ENCODE results near the gene TNFSF9. TPM values are rescaled to one million over a fixed set of nuclear protein-coding genes. Genes with fewer than 3 reads are reported as not detected.
"Not testable (repeated sequence)": the region's sequence is repeated elsewhere in the genome, so short reads cannot be mapped to it uniquely, and the experiment has no call there.

Gene TNFSF9
- total RNA-seq, 2 experiments from 2014 or later, result 2.6 to 3.7 TPM

- Mint-ChIP-seq H3K9me3 (no peaks in the 10 kb centered on the region), H3K27ac (peak overlapping the region; percentile 42), H3K4me3 (peak overlapping the region; percentile 87), H3K36me3 (peaks cover 8% of the 10 kb centered on the region), H3K27me3 (peaks cover 49% of the 10 kb centered on the region), H3K4me1 (peaks cover 49% of the 10 kb centered on the region)
- POLR2A ChIA-PET, result interaction anchor here (0.5 to 1.2 kb wide), 4 partner anchors 10 to 873 kb away, joined by 3 to 7 read pairs (median 4); no protein-coding TSS in a partner anchor
- no peak for DNase-seq
- ATAC-seq (ENCODE audit: low read depth), result peak; percentile 4
These were observed 533 bp downstream of the TNFSF9 start for GRCh38 chr19:6531163-6531955.

- Mint-ChIP-seq H3K4me3 (peak overlapping the region; percentile 87), H3K36me3 (peaks cover 8% of the 10 kb centered on the region), H3K27me3 (peaks cover 49% of the 10 kb centered on the region), H3K4me1 (peaks cover 54% of the 10 kb centered on the region), H3K27ac (peak overlapping the region; percentile 23), H3K9me3 (peaks cover under 1% of the 10 kb centered on the region)
- no peak for DNase-seq
- POLR2A ChIA-PET, result no interaction called here
- no peak for ATAC-seq (ENCODE audit: low read depth)
These were observed 1.1 kb downstream of the TNFSF9 start for GRCh38 chr19:6531956-6532243.

GRCh38 chr19:6532244-6532999, 1.6 kb downstream of the TNFSF9 start:
- Mint-ChIP-seq H3K27ac (peak overlapping the region; percentile 52), H3K9me3 (peaks cover 2% of the 10 kb centered on the region), H3K27me3 (peaks cover 49% of the 10 kb centered on the region), H3K4me3 (peak overlapping the region; percentile 87), H3K36me3 (peaks cover 8% of the 10 kb centered on the region), H3K4me1 (peaks cover 57% of the 10 kb centered on the region)
- peak; percentile 54 for DNase-seq
- no peak for ATAC-seq (ENCODE audit: low read depth)
- POLR2A ChIA-PET, result interaction anchor here (0.6 kb wide), 1 partner anchor 18 kb away, joined by 5 read pairs; no protein-coding TSS in a partner anchor

GRCh38 chr19:6533000-6533328, 2.1 kb downstream of the TNFSF9 start:
- POLR2A ChIA-PET, result interaction anchor here (0.6 kb wide), 1 partner anchor 17 kb away, joined by 5 read pairs; no protein-coding TSS in a partner anchor
- peaks cover 2% of the 10 kb centered on the region for H3K9me3 Mint-ChIP-seq
- no peak overlapping the region for H3K27ac Mint-ChIP-seq
- H3K4me3 Mint-ChIP-seq, result peak overlapping the region; percentile 87
- H3K27me3 Mint-ChIP-seq, result peaks cover 45% of the 10 kb centered on the region
- ATAC-seq (ENCODE audit: low read depth) (no peak), DNase-seq (no peak)
- H3K36me3 Mint-ChIP-seq, result peaks cover 8% of the 10 kb centered on the region
- peaks cover 55% of the 10 kb centered on the region for H3K4me1 Mint-ChIP-seq

- Mint-ChIP-seq H3K4me3 (peak overlapping the region; percentile 23), H3K27me3 (peaks cover 45% of the 10 kb centered on the region), H3K36me3 (peaks cover 8% of the 10 kb centered on the region), H3K4me1 (peaks cover 55% of the 10 kb centered on the region), H3K9me3 (peaks cover 2% of the 10 kb centered on the region), H3K27ac (peak overlapping the region; percentile 45)
- ATAC-seq (ENCODE audit: low read depth) (no peak), DNase-seq (no peak)
- POLR2A ChIA-PET, result interaction anchor here (1.3 kb wide), 1 partner anchor 10 kb away, joined by 4 read pairs; no protein-coding TSS in a partner anchor
These were observed 3.1 kb downstream of the TNFSF9 start for GRCh38 chr19:6533746-6534418.

GRCh38 chr19:6534451-6535093, 3.7 kb downstream of the TNFSF9 start:
- Mint-ChIP-seq H3K4me1 (peaks cover 52% of the 10 kb centered on the region), H3K4me3 (no peak overlapping the region), H3K27ac (no peak overlapping the region), H3K9me3 (peaks cover 2% of the 10 kb centered on the region), H3K27me3 (peaks cover 40% of the 10 kb centered on the region), H3K36me3 (peaks cover 8% of the 10 kb centered on the region)
- DNase-seq (no peak), ATAC-seq (ENCODE audit: low read depth) (no peak)
- POLR2A ChIA-PET, result interaction anchor here (0.7 to 1.3 kb wide), 3 partner anchors 10 to 706 kb away, joined by 3 to 5 read pairs (median 4); no protein-coding TSS in a partner anchor

- H3K27ac Mint-ChIP-seq, result peak overlapping the region; percentile 76
- ATAC-seq (ENCODE audit: low read depth), result no peak
- H3K4me1 Mint-ChIP-seq, result peaks cover 44% of the 10 kb centered on the region
- peaks cover 8% of the 10 kb centered on the region for H3K36me3 Mint-ChIP-seq
- H3K27me3 Mint-ChIP-seq, result peaks cover 29% of the 10 kb centered on the region
- H3K4me3 Mint-ChIP-seq, result peak overlapping the region; percentile 51
- no peak for DNase-seq
- peaks cover 2% of the 10 kb centered on the region for H3K9me3 Mint-ChIP-seq
- POLR2A ChIA-PET, result interaction anchor here (0.7 to 1.7 kb wide), 3 partner anchors 15 to 47 kb away, joined by 3 to 6 read pairs (median 4); no protein-coding TSS in a partner anchor
These were observed 4.8 kb downstream of the TNFSF9 start for GRCh38 chr19:6535558-6536137.

- Mint-ChIP-seq H3K9me3 (peaks cover 2% of the 10 kb centered on the region), H3K4me1 (peaks cover 20% of the 10 kb centered on the region), H3K27ac (no peak overlapping the region), H3K27me3 (peaks cover 4% of the 10 kb centered on the region), H3K4me3 (no peak overlapping the region), H3K36me3 (peaks cover 4% of the 10 kb centered on the region)
- DNase-seq (no peak), ATAC-seq (ENCODE audit: low read depth) (no peak)
- POLR2A ChIA-PET, result interaction anchor here (0.6 kb wide), 1 partner anchor 85 kb away, joined by 5 read pairs; no protein-coding TSS in a partner anchor
These were observed 8.7 kb downstream of the TNFSF9 start for GRCh38 chr19:6539514-6539913.

- peaks cover 2% of the 10 kb centered on the region for H3K9me3 Mint-ChIP-seq
- no peak overlapping the region for H3K4me3 Mint-ChIP-seq
- peaks cover 11% of the 10 kb centered on the region for H3K4me1 Mint-ChIP-seq
- POLR2A ChIA-PET, result no interaction called here
- no peak for ATAC-seq (ENCODE audit: low read depth)
- peaks cover 3% of the 10 kb centered on the region for H3K27me3 Mint-ChIP-seq
- DNase-seq, result peak; percentile 8
- H3K36me3 Mint-ChIP-seq, result peaks cover under 1% of the 10 kb centered on the region
- no peak overlapping the region for H3K27ac Mint-ChIP-seq
These were observed 10.3 kb downstream of the TNFSF9 start for GRCh38 chr19:6540918-6541689.

GRCh38 chr19:6543866-6544347, 13.1 kb downstream of the TNFSF9 start:
- peaks cover 3% of the 10 kb centered on the region for H3K9me3 Mint-ChIP-seq
- no peak overlapping the region for H3K27ac Mint-ChIP-seq
- DNase-seq, result no peak
- peaks cover 7% of the 10 kb centered on the region for H3K4me1 Mint-ChIP-seq
- POLR2A ChIA-PET, result no interaction called here
- peaks cover 2% of the 10 kb centered on the region for H3K36me3 Mint-ChIP-seq
- peaks cover 3% of the 10 kb centered on the region for H3K27me3 Mint-ChIP-seq
- no peak for ATAC-seq (ENCODE audit: low read depth)
- no peak overlapping the region for H3K4me3 Mint-ChIP-seq

- POLR2A ChIA-PET, result interaction anchor here (0.6 to 1.0 kb wide), 4 partner anchors 14 to 82 kb away, joined by 3 to 5 read pairs (median 4); no protein-coding TSS in a partner anchor
- DNase-seq; H3K27ac Mint-ChIP-seq; H3K4me3 Mint-ChIP-seq; H3K27me3 Mint-ChIP-seq; H3K36me3 Mint-ChIP-seq; ATAC-seq (ENCODE audit: low read depth); H3K9me3 Mint-ChIP-seq: not testable (repeated sequence)
- peaks cover 14% of the 10 kb centered on the region for H3K4me1 Mint-ChIP-seq
These were observed 19.9 kb downstream of the TNFSF9 start for GRCh38 chr19:6550679-6551078.

- POLR2A ChIA-PET, result interaction anchor here (0.7 to 1.1 kb wide), 3 partner anchors 15 to 42 kb away, joined by 3 to 4 read pairs (median 3); no protein-coding TSS in a partner anchor
- H3K27ac Mint-ChIP-seq, result no peak overlapping the region
- peaks cover 2% of the 10 kb centered on the region for H3K36me3 Mint-ChIP-seq
- H3K4me1 Mint-ChIP-seq, result peaks cover 14% of the 10 kb centered on the region
- peaks cover 3% of the 10 kb centered on the region for H3K9me3 Mint-ChIP-seq
- no peak for DNase-seq
- no peak for ATAC-seq (ENCODE audit: low read depth)
- H3K27me3 Mint-ChIP-seq, result peaks cover 2% of the 10 kb centered on the region
- H3K4me3 Mint-ChIP-seq, result no peak overlapping the region
These were observed 20.3 kb downstream of the TNFSF9 start for GRCh38 chr19:6551091-6551490.

All from activated naive CD8-positive, alpha-beta T cell treated with anti-CD3 and anti-CD28 coated beads, Interleukin-2, amount 10 ng/mL, durations not matched to agents 7 days and 5 days (primary cell).